B cell (primary cell): Measurements from ENCODE around the gene VWA5A. TPM values are rescaled to one million over a fixed set of nuclear protein-coding genes. Genes with fewer than 3 reads are reported as not detected.

Experiments used
- ATAC-seq: fragments of 200-7000 bp; cut with Tn5 transposase; one replicate; pipeline ENCODE4 v1.10.0; 2021; ENCODE audit warnings: low read depth, mild to moderate bottlenecking, moderate number of reproducible peaks, moderate library complexity
- CTCF ChIA-PET: fragments of 350-600 bp; sonication (Branson Sonifier 250); formaldehyde crosslinking; loops from one replicate; lab custom pipeline; 2021; ENCODE audit warnings: antibody characterized with exemption, inconsistent platforms; lab: Charles Lee
- POLR2A ChIA-PET: fragments of 350-600 bp; sonication (Branson Sonifier 250); formaldehyde crosslinking; loops from one replicate; lab custom pipeline; 2021; ENCODE audit warnings: antibody characterized with exemption; lab: Charles Lee
- DNase-seq: peaks from one replicate; pipeline ENCODE4 v3.0.0; 2013
- H2AFZ ChIP-seq: 2 replicates; pipeline ENCODE4 v1.6.1; 2012; ENCODE audit warnings: mild to moderate bottlenecking, low read depth, low read length; ENCODE audit not compliant: insufficient read depth, poor library complexity, severe bottlenecking
- H3K27ac ChIP-seq, 2 donors: 1 replicate in 1 of 2; 2 replicates in 1 of 2; pipeline ENCODE4 v1.5.1; 2012 to 2013; ENCODE audit warnings: low read length in 2 of 2, mild to moderate bottlenecking in 2 of 2, moderate library complexity in 1 of 2
- H3K27me3 ChIP-seq, 4 experiments: fragments of 200-600 bp in 1 of 4; sonication (generic) in 1 of 4; replicated peaks in 1 of 4; 1 replicate in 2 of 4; 2 replicates in 2 of 4; pipeline versions ENCODE4 v1.6.1 to v1.7.0; 2013 to 2016; ENCODE audit warnings: low read length in 3 of 4, mild to moderate bottlenecking in 2 of 4, mixed read lengths in 1 of 4, moderate library complexity in 1 of 4; ENCODE audit not compliant: insufficient read depth in 4 of 4, control insufficient read depth in 3 of 4; ENCODE audit errors: control extremely low read depth in 1 of 4
- H3K36me3 ChIP-seq, 2 experiments: replicated peaks in 1 of 2; 1 replicate in 1 of 2; 2 replicates in 1 of 2; pipeline versions ENCODE4 v1.6.1 to v1.7.1; 2013; ENCODE audit warnings: low read length in 1 of 2; ENCODE audit not compliant: insufficient read depth in 2 of 2, control insufficient read depth in 1 of 2; ENCODE audit errors: control extremely low read depth in 1 of 2, extremely low read depth in 1 of 2
- H3K4me1 ChIP-seq, 2 donors: fragments of 200-600 bp in 1 of 2; sonication (generic) in 1 of 2; 1 replicate in 1 of 2; 2 replicates in 1 of 2; pipeline versions ENCODE4 v1.5.1 to v1.6.1; 2013 to 2017; ENCODE audit warnings: low read length in 2 of 2; ENCODE audit not compliant: control insufficient read depth in 2 of 2, insufficient read depth in 2 of 2
- H3K4me2 ChIP-seq: replicated peaks from 2 replicates; pipeline ENCODE3; 2012; ENCODE audit warnings: mild to moderate bottlenecking, low read depth, low read length; ENCODE audit not compliant: poor library complexity, severe bottlenecking
- H3K4me3 ChIP-seq, 5 experiments: fragments of 200-600 bp in 1 of 5; sonication (generic) in 1 of 5; 1 replicate in 3 of 5; 2 replicates in 2 of 5; pipeline versions ENCODE4 v1.5.1 to v1.7.0; 2011 to 2016; ENCODE audit warnings: low read length in 4 of 5, mild to moderate bottlenecking in 4 of 5, low read depth in 2 of 5, control low read depth in 1 of 5, moderate library complexity in 1 of 5; ENCODE audit not compliant: insufficient read depth in 1 of 5; ENCODE audit errors: control extremely low read depth in 1 of 5, extremely low read depth in 1 of 5
- H3K79me2 ChIP-seq: fragments of 200-600 bp; sonication (generic); one replicate; pipeline ENCODE4 v1.6.0; 2016; ENCODE audit warnings: low read length; ENCODE audit not compliant: control insufficient read depth, insufficient read depth
- H3K9ac ChIP-seq: fragments of 200-600 bp; sonication (generic); 2 replicates; pipeline ENCODE4 v1.6.1; 2017; ENCODE audit warnings: mild to moderate bottlenecking, low read length, moderate library complexity
- H3K9me3 ChIP-seq, 3 donors: one replicate each; pipeline versions ENCODE4 v1.6.1 to v1.7.1; 2013; ENCODE audit warnings: low read length in 2 of 3; ENCODE audit not compliant: control insufficient read depth in 2 of 3, insufficient read depth in 1 of 3; ENCODE audit errors: control extremely low read depth in 1 of 3
- H4K20me1 ChIP-seq: 2 replicates; pipeline ENCODE4 v1.6.0; 2012; ENCODE audit warnings: mild to moderate bottlenecking, low read length; ENCODE audit not compliant: insufficient read depth, control insufficient read depth, poor library complexity, severe bottlenecking
- H3K27ac Mint-ChIP-seq: one replicate; pipeline ENCODE4 v1.8.0; 2021; ENCODE audit warnings: mixed read lengths
- H3K27me3 Mint-ChIP-seq: one replicate; pipeline ENCODE4 v1.8.0; 2021; ENCODE audit warnings: mixed read lengths
- H3K4me1 Mint-ChIP-seq: one replicate; pipeline ENCODE4 v1.8.0; 2021; ENCODE audit warnings: mixed read lengths
- H3K4me3 Mint-ChIP-seq: one replicate; pipeline ENCODE4 v1.8.0; 2021; ENCODE audit warnings: mixed read lengths
- H3K9me3 Mint-ChIP-seq: one replicate; pipeline ENCODE4 v1.8.0; 2022; ENCODE audit warnings: mixed read lengths; ENCODE audit not compliant: insufficient read depth
- CTCF ChIP-seq: fragments of 200-600 bp; IDR thresholded peaks from one replicate; pipeline ENCODE4 v1.8.0; 2022; ENCODE audit warnings: antibody characterized with exemption, mild to moderate bottlenecking
- EZH2 ChIP-seq: IDR thresholded peaks from 2 replicates; pipeline ENCODE4 v1.6.1; 2012; ENCODE audit warnings: borderline replicate concordance, low read depth, mild to moderate bottlenecking, moderate library complexity, low read length; ENCODE audit not compliant: insufficient read depth, poor library complexity, severe bottlenecking
- WGBS: methylation state at CpG from one replicate; pipeline ENCODE4 v1.1.5; 2013; ENCODE audit warnings: missing lambda C conversion rate; ENCODE audit not compliant: insufficient coverage; 5-methylcytosine and 5-hydroxymethylcytosine counted together
- intact Hi-C: fragments of 100-400 bp; cut with micrococcal nuclease; formaldehyde crosslinking; loops from one replicate; pipeline ENCODE4 v1.10.0; 2022
- polyA plus RNA-seq: library from polyadenylated mRNA; depleted of rRNA; stranded (reverse); fragments of >200 nt; gene quantifications from 2 replicates; pipeline ENCODE4 v1.2.3, GENCODE V29; 2012
- total RNA-seq, 2 donors: library from RNA; stranded (reverse); fragments of 120-200 nt in 1 of 2; gene quantifications; 1 replicate in 1 of 2; 2 replicates in 1 of 2; pipeline versions ENCODE4 v1.2.3 to v1.2.4, GENCODE V29; 2013 to 2022

The VWA5A gene
- total and polyA plus RNA-seq, 2 donors (not counting 1 experiment from before 2014, with no cell fraction given): 4.9 to 6.3 TPM

- Mint-ChIP-seq H3K4me1 (peaks cover 8% of the 10 kb centered on the region), H3K27me3 (peaks cover 56% of the 10 kb centered on the region), H3K9me3 (no peaks in the 10 kb centered on the region), H3K4me3 (no peak overlapping the region), H3K27ac (no peak overlapping the region)
- intact Hi-C loops: no loop called here
- Histone ChIP-seq H3K4me3 (no peak overlapping the region), H3K9ac (no peak overlapping the region), H3K36me3 (no peaks in the 10 kb centered on the region), H2AFZ (no peak overlapping the region), H3K79me2 (no peaks in the 10 kb centered on the region), H3K4me1 (peaks cover 11% of the 10 kb centered on the region in 2 donors), H3K4me2 (no peak overlapping the region), H3K27me3 (peaks cover 0 to 19% (median 6%) of the 10 kb centered on the region in 4 experiments), H3K27ac (no peak overlapping the region), H4K20me1 (no peaks in the 10 kb centered on the region), H3K9me3 (peaks cover 0 to 7% (median 0%) of the 10 kb centered on the region in 3 donors)
- DNase-seq: no peak
- ChIA-PET CTCF (interaction anchor here (1.0 to 1.4 kb wide), 2 partner anchors 8 to 10 kb away, joined by 3 to 4 read pairs; no protein-coding TSS in a partner anchor), POLR2A (no interaction called here)
- ATAC-seq: no peak
- TF ChIP-seq EZH2: no peak
- no peak for TF ChIP-seq CTCF
- 83% methylated on average over 2 of the region's 8 CpGs for WGBS
Observed at GRCh38 chr11:124079631-124080326, 35.5 kb upstream of the VWA5A start.

GRCh38 chr11:124080327-124081001, 34.8 kb upstream of the VWA5A start:
- ChIA-PET CTCF (interaction anchor here (1.0 to 1.5 kb wide), 3 partner anchors 9 to 11 kb away, joined by 3 to 4 read pairs (median 3); no protein-coding TSS in a partner anchor), POLR2A (no interaction called here)
- no peaks in the 10 kb centered on the region for H3K36me3 ChIP-seq
- H3K27ac ChIP-seq: no peak overlapping the region
- no peaks in the 10 kb centered on the region for H4K20me1 ChIP-seq
- TF ChIP-seq CTCF: no peak
- TF ChIP-seq EZH2: no peak
- H3K4me2 ChIP-seq: no peak overlapping the region
- no peak overlapping the region for H3K4me3 Mint-ChIP-seq
- peaks cover 8% of the 10 kb centered on the region for H3K4me1 Mint-ChIP-seq
- WGBS: 95% methylated on average over 4 of the region's 8 CpGs
- peaks cover 0 to 7% (median 0%) of the 10 kb centered on the region in 3 donors for H3K9me3 ChIP-seq
- no peak overlapping the region for H3K9ac ChIP-seq
- intact Hi-C loops: no loop called here
- no peaks in the 10 kb centered on the region for H3K9me3 Mint-ChIP-seq
- H3K27me3 Mint-ChIP-seq: peaks cover 53% of the 10 kb centered on the region
- ATAC-seq: no peak
- no peaks in the 10 kb centered on the region for H3K79me2 ChIP-seq
- no peak for DNase-seq
- H2AFZ ChIP-seq: no peak overlapping the region
- H3K4me3 ChIP-seq: no peak overlapping the region
- peaks cover 11% of the 10 kb centered on the region in 2 donors for H3K4me1 ChIP-seq
- peaks cover 0 to 19% (median 6%) of the 10 kb centered on the region in 4 experiments for H3K27me3 ChIP-seq
- H3K27ac Mint-ChIP-seq: no peak overlapping the region
